ENCODE data around the gene ME3.

The ME3 gene

DNA sequence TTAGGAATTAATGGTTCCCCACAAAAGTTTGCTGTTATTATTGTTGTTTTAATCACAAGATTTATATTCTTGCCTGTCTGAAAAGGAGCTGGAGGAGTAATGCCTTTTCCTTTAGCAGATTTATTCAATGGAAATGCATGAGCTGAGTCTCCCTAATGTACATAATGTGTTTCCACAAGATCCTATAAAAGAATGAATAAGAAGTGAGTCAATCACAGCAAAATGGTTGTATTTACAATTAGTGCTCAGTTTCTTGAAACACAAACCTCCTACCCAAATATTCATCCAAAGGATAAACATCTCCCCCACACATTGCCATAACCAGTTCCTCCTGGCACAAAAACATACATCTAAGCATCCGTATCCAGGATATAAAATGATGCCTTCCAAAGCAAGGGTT is 33.3 kb downstream of the ME3 start:
- no peak overlapping the region for H3K27ac ChIP-seq (ENCODE audit: insufficient read depth, low read length, poor library complexity, severe bottlenecking)
- no peak for DNase-seq
- H3K36me3 ChIP-seq (ENCODE audit: control insufficient read depth, insufficient read depth, low read length): no peaks in the 10 kb centered on the region
- H3K27me3 ChIP-seq (replicated peaks; ENCODE audit: control insufficient read depth, insufficient read depth, low read length, poor library complexity, severe bottlenecking): no peaks in the 10 kb centered on the region
- no peaks in the 10 kb centered on the region for H3K9me3 ChIP-seq (ENCODE audit: control insufficient read depth, low read length)
- no peaks in the 10 kb centered on the region for H3K4me1 ChIP-seq (ENCODE audit: control insufficient read depth, insufficient read depth, low read length, poor library complexity, severe bottlenecking)
- no peak overlapping the region for H3K4me3 ChIP-seq (ENCODE audit: insufficient read depth, low read depth, low read length, poor library complexity, severe bottlenecking)

DNA sequence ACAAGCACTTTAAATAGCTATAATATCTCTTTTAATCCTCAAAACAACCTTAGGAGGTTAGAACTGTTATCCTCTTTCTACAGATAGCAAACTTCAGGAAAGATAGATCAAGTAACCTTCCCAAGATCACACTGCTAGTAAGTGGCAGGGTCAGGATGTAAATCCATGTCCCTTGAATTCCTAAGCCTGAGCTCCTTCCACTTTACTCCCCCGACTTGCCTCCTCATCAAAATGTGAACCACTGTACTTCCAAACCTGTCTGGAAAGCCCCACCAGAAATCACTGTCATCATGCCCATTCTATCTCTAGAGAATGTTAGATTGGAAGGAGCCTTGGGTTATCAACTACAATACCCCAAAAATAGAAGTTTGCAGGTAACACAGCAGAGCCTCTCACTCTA is 33.7 kb downstream of the ME3 start:
- Histone ChIP-seq H3K4me1 (ENCODE audit: control insufficient read depth, insufficient read depth, low read length, poor library complexity, severe bottlenecking) (no peaks in the 10 kb centered on the region), H3K36me3 (ENCODE audit: control insufficient read depth, insufficient read depth, low read length) (no peaks in the 10 kb centered on the region), H3K4me3 (ENCODE audit: insufficient read depth, low read depth, low read length, poor library complexity, severe bottlenecking) (no peak overlapping the region), H3K9me3 (ENCODE audit: control insufficient read depth, low read length) (no peaks in the 10 kb centered on the region), H3K27me3 (replicated peaks; ENCODE audit: control insufficient read depth, insufficient read depth, low read length, poor library complexity, severe bottlenecking) (no peaks in the 10 kb centered on the region), H3K27ac (ENCODE audit: insufficient read depth, low read length, poor library complexity, severe bottlenecking) (no peak overlapping the region)
- no peak for DNase-seq

DNA sequence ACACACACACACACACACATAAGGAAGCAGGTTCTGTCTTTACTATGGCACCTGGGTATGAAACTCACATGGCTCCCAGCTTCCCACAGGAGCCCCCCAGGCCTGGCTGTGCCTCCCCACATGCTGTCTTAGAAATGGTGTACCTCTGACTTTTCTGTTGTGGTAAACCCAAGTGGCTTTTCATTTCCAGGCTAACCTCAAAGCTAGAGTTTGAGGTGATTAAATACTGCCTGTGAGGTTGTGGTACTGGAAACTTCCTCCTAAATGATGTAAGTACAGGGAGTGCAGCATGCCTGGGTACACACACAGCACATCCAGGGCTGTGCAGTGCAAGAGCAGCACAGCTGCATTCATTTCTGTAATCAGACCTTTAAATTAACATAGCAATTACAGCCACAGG is 34.4 kb downstream of the ME3 start:
- H3K27me3 ChIP-seq (replicated peaks; ENCODE audit: control insufficient read depth, insufficient read depth, low read length, poor library complexity, severe bottlenecking): no peaks in the 10 kb centered on the region
- no peak overlapping the region for H3K4me3 ChIP-seq (ENCODE audit: insufficient read depth, low read depth, low read length, poor library complexity, severe bottlenecking)
- DNase-seq: no peak
- H3K36me3 ChIP-seq (ENCODE audit: control insufficient read depth, insufficient read depth, low read length): no peaks in the 10 kb centered on the region
- H3K4me1 ChIP-seq (ENCODE audit: control insufficient read depth, insufficient read depth, low read length, poor library complexity, severe bottlenecking): no peaks in the 10 kb centered on the region
- no peak overlapping the region for H3K27ac ChIP-seq (ENCODE audit: insufficient read depth, low read length, poor library complexity, severe bottlenecking)
- no peaks in the 10 kb centered on the region for H3K9me3 ChIP-seq (ENCODE audit: control insufficient read depth, low read length)

DNA sequence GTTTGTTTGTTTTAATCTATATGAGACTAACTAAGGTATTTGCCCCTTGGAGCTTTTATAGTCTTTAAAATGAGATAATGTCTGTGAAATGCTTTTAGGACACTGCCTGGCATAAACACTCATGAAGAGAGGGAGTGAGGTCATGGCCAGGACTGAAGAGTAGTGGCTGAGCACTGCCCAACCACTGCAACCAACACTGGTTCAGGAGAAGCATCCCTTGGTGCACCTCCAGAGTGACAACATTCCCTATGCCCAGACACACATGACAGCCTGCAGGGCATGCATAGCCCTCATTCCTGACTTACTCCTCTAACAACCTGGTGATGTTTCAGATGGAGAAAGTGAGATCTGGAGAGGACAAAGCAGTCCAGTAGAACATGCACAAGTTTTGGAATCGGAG is 36.1 kb downstream of the ME3 start:
- Histone ChIP-seq H3K27me3 (replicated peaks; ENCODE audit: control insufficient read depth, insufficient read depth, low read length, poor library complexity, severe bottlenecking) (no peaks in the 10 kb centered on the region), H3K9me3 (ENCODE audit: control insufficient read depth, low read length) (no peaks in the 10 kb centered on the region), H3K36me3 (ENCODE audit: control insufficient read depth, insufficient read depth, low read length) (no peaks in the 10 kb centered on the region), H3K4me3 (ENCODE audit: insufficient read depth, low read depth, low read length, poor library complexity, severe bottlenecking) (no peak overlapping the region), H3K4me1 (ENCODE audit: control insufficient read depth, insufficient read depth, low read length, poor library complexity, severe bottlenecking) (no peaks in the 10 kb centered on the region), H3K27ac (ENCODE audit: insufficient read depth, low read length, poor library complexity, severe bottlenecking) (no peak overlapping the region)
- DNase-seq: no peak

DNA sequence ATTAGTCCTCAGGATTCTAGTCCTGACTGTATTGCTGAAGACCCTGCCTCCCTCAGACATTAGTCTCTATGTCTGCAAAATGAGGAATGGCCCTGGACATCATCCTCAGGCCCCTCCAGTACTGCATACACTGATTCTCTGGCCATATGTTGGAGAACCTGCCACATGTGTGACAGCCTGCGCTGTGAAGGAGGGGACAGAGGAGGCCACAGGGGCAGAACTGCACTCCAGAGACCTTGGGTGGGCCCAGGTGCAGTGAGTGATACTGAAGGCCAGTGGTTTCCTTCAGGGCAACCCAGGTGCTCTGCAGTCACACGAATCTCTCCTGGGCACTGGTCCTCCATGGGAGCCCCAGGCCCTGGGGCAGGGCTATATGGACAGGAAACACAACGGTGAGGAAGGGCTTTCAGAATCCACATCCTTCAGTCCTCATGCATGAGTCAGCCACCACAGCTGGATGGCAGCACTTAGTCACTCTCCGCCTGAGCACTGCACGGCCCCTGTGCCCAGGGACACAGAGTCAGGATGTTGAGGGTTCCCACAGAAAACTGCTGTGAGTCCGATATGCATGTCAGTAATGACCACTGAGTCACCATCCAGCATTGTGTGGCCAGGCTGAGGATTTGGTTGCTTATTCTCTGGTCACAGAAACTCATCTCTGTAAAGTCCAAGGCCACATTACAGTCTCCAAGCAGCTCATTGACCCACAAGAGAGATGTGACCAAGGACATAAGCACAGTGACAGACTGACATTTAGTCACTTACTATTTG is 39.7 kb downstream of the ME3 start:
- no peaks in the 10 kb centered on the region for H3K27me3 ChIP-seq (replicated peaks; ENCODE audit: control insufficient read depth, insufficient read depth, low read length, poor library complexity, severe bottlenecking)
- no peak overlapping the region for H3K4me3 ChIP-seq (ENCODE audit: insufficient read depth, low read depth, low read length, poor library complexity, severe bottlenecking)
- no peaks in the 10 kb centered on the region for H3K4me1 ChIP-seq (ENCODE audit: control insufficient read depth, insufficient read depth, low read length, poor library complexity, severe bottlenecking)
- H3K36me3 ChIP-seq (ENCODE audit: control insufficient read depth, insufficient read depth, low read length): no peaks in the 10 kb centered on the region
- no peak for DNase-seq
- H3K27ac ChIP-seq (ENCODE audit: insufficient read depth, low read length, poor library complexity, severe bottlenecking): no peak overlapping the region
- H3K9me3 ChIP-seq (ENCODE audit: control insufficient read depth, low read length): no peaks in the 10 kb centered on the region

DNA sequence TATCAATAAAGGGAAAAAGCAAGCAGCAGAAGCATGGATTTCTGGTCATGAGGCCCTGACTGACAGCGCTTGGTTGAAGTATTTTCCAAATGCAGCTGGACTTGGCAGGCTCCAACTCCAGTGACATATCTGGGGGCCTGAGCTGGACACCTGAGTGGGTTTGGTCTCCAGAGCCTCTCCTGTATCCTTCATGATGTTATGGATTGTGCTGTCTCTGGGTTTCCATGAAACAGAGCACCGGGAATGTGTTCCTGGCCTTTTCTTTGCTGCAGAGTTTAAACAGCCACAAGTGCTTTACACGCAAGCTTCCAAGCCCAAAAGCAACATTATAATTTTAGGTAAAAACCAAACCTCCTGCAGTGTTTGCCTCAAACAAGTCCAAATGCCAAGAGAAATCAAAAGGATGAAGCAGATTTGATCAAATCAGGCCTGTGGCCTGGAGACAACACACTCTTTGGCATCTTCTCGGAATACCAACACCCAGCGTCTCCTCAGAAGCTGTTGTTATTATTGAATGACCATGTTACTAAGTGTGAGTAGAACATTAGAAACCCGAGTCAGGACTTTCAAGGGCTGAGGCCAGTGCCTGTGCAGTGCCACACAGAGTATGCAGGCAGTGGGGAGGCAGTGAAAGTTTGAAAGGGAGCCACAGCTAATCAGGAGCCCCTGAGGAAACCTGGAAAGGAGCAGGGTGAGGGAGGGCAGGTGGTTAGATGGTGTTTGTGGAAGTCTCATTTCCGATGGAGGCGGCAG is 42.0 kb downstream of the ME3 start:
- Histone ChIP-seq H3K27me3 (replicated peaks; ENCODE audit: control insufficient read depth, insufficient read depth, low read length, poor library complexity, severe bottlenecking) (no peaks in the 10 kb centered on the region), H3K4me3 (ENCODE audit: insufficient read depth, low read depth, low read length, poor library complexity, severe bottlenecking) (no peak overlapping the region), H3K9me3 (ENCODE audit: control insufficient read depth, low read length) (no peaks in the 10 kb centered on the region), H3K4me1 (ENCODE audit: control insufficient read depth, insufficient read depth, low read length, poor library complexity, severe bottlenecking) (no peaks in the 10 kb centered on the region), H3K27ac (ENCODE audit: insufficient read depth, low read length, poor library complexity, severe bottlenecking) (no peak overlapping the region), H3K36me3 (ENCODE audit: control insufficient read depth, insufficient read depth, low read length) (no peaks in the 10 kb centered on the region)
- DNase-seq: no peak

DNA sequence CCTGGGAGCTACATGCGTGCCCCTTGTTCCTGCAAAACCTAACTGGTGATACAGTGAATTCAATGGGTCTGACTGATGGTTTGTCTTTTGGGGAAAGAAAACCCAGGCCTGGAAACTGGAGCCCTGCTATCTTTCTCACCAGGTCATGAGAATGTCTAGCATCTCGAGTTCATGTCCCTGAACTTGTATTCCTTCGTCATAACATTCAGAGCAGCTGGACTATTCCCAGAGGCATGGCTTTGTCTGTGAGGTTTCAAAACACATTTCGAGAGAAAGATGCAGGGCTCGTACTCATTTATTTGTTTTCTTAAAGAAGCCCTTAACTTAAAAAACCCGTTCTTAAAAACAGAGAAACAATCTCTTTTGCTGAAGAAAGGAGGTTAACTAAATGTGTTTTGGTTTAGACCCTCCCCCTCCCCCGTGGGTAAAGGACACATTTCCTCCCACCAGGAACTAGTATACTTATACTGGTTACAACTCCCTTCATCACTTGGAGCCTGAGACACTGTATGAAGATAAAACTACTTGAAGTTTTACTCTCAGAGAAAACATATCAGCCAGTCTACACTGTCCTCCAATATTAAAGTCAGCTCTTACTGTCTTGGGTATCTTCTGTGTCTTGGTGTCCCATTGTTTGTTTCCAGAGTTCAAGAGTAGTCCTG is 43.2 kb downstream of the ME3 start:
- Histone ChIP-seq H3K27ac (ENCODE audit: insufficient read depth, low read length, poor library complexity, severe bottlenecking) (no peak overlapping the region), H3K27me3 (replicated peaks; ENCODE audit: control insufficient read depth, insufficient read depth, low read length, poor library complexity, severe bottlenecking) (no peaks in the 10 kb centered on the region), H3K36me3 (ENCODE audit: control insufficient read depth, insufficient read depth, low read length) (no peaks in the 10 kb centered on the region), H3K9me3 (ENCODE audit: control insufficient read depth, low read length) (no peaks in the 10 kb centered on the region), H3K4me1 (ENCODE audit: control insufficient read depth, insufficient read depth, low read length, poor library complexity, severe bottlenecking) (no peaks in the 10 kb centered on the region), H3K4me3 (ENCODE audit: insufficient read depth, low read depth, low read length, poor library complexity, severe bottlenecking) (no peak overlapping the region)
- DNase-seq: no peak

DNA sequence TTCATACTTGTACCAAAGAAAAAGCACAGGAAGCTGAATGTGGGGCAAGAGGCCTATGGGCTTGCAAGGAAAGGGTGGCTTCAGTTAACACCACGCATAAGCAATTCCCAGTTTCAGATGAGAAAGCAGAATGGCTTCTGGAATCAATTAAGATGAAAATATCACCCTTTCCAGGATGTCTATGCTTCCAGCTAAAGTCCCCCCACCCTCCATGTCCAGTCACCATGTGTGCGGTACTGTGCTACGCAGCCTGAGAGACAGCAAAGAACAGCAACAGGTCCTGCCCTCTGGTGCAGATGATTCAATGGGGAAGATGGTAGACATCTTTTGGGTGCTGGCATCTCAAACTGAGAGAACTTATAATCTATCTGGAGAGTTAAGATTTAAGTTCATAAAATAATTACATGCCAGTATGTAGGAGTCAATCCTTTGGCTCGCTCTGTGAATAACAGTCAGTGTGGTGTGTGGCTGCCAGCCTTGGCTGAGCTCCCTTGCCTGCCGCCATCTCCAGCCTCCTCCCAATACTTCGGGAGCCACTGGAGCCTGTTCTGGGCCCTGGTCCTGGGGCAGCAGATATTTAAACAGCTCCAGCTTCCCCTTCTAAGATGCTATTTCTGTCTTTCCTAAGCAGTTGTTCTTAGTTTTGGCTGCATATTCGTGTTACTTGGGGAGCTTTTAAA is 44.5 kb downstream of the ME3 start:
- Histone ChIP-seq H3K4me1 (ENCODE audit: control insufficient read depth, insufficient read depth, low read length, poor library complexity, severe bottlenecking) (no peaks in the 10 kb centered on the region), H3K27ac (ENCODE audit: insufficient read depth, low read length, poor library complexity, severe bottlenecking) (no peak overlapping the region), H3K4me3 (ENCODE audit: insufficient read depth, low read depth, low read length, poor library complexity, severe bottlenecking) (no peak overlapping the region), H3K36me3 (ENCODE audit: control insufficient read depth, insufficient read depth, low read length) (no peaks in the 10 kb centered on the region), H3K9me3 (ENCODE audit: control insufficient read depth, low read length) (no peaks in the 10 kb centered on the region), H3K27me3 (replicated peaks; ENCODE audit: control insufficient read depth, insufficient read depth, low read length, poor library complexity, severe bottlenecking) (no peaks in the 10 kb centered on the region)
- DNase-seq: no peak

DNA sequence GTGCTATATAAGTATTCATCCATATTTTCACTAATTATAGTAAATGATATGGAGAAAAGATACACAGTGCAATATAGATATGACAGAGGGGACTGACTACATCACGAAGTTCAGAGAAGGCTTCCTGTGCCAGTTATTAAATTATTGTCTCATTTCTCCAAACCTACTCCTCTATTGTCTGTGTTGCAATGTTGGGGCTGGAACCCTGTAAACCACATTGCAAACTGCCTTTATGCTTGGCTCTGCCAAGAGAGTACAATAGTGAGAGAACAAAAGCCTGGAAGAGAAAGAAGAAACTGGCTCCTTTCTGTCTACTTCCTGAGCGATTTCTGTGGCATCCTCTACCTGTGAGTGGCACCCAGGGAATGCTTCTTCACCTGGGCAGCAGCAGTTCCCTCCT is 46.4 kb downstream of the ME3 start:
- Histone ChIP-seq H3K9me3 (ENCODE audit: control insufficient read depth, low read length) (no peaks in the 10 kb centered on the region), H3K27ac (ENCODE audit: insufficient read depth, low read length, poor library complexity, severe bottlenecking) (no peak overlapping the region), H3K4me3 (ENCODE audit: insufficient read depth, low read depth, low read length, poor library complexity, severe bottlenecking) (no peak overlapping the region), H3K4me1 (ENCODE audit: control insufficient read depth, insufficient read depth, low read length, poor library complexity, severe bottlenecking) (no peaks in the 10 kb centered on the region), H3K36me3 (ENCODE audit: control insufficient read depth, insufficient read depth, low read length) (no peaks in the 10 kb centered on the region), H3K27me3 (replicated peaks; ENCODE audit: control insufficient read depth, insufficient read depth, low read length, poor library complexity, severe bottlenecking) (no peaks in the 10 kb centered on the region)
- no peak for DNase-seq
